Effector CD4-positive, alpha-beta T cell (primary cell): ENCODE data around the gene ATN1.
"Not testable (repeated sequence)": the region's sequence is repeated elsewhere in the genome, so short reads cannot be mapped to it uniquely, and the experiment has no call there.

ENCODE experiments used
- DNase-seq: peaks from one replicate; pipeline ENCODE4 v3.0.0-alpha.2; 2020

Gene ATN1

GRCh38 chr12:6905414-6906040 is 22.2 kb upstream of the ATN1 start:
- no peak for DNase-seq

GRCh38 chr12:6908141-6908540 is 19.6 kb upstream of the ATN1 start:
- DNase-seq = not testable (repeated sequence)

- DNase-seq = no peak
These were observed 18.2 kb upstream of the ATN1 start for GRCh38 chr12:6909421-6910145.

GRCh38 chr12:6912164-6912935 is 15.4 kb upstream of the ATN1 start:
- no peak for DNase-seq

- DNase-seq = peak; percentile 82
These were observed 13.4 kb upstream of the ATN1 start, which contains the start of gene ENO2 for GRCh38 chr12:6914246-6914946. ENO2 (plus strand) TSS chr12:6914580; CDS start chr12:6915833, 1,253 bp downstream.

GRCh38 chr12:6914947-6915788 is 12.6 kb upstream of the ATN1 start:
- no peak for DNase-seq

GRCh38 chr12:6915789-6916285 is 11.9 kb upstream of the ATN1 start:
- DNase-seq = no peak

GRCh38 chr12:6916426-6917200 is 11.1 kb upstream of the ATN1 start:
- no peak for DNase-seq

- no peak for DNase-seq
These were observed 10.1 kb upstream of the ATN1 start for GRCh38 chr12:6917491-6918231.

GRCh38 chr12:6919588-6919987 is 8.2 kb upstream of the ATN1 start:
- no peak for DNase-seq

- no peak for DNase-seq
These were observed 6.2 kb upstream of the ATN1 start for GRCh38 chr12:6921539-6921938.

GRCh38 chr12:6921996-6922946 is 5.5 kb upstream of the ATN1 start:
- DNase-seq = no peak

- no peak for DNase-seq
These were observed 4.6 kb upstream of the ATN1 start for GRCh38 chr12:6923003-6923732.

GRCh38 chr12:6923851-6924250 is 3.9 kb upstream of the ATN1 start:
- DNase-seq = no peak

- no peak for DNase-seq
These were observed 2.6 kb upstream of the ATN1 start for GRCh38 chr12:6925239-6925539.

GRCh38 chr12:6925540-6926279 is 2.0 kb upstream of the ATN1 start:
- no peak for DNase-seq

- DNase-seq = no peak
These were observed 403 bp downstream of the ATN1 start for GRCh38 chr12:6928022-6928702.
